ENCODE measurements around the gene FOXD4L3.
"Not testable (repeated sequence)": the region's sequence is repeated elsewhere in the genome, so short reads cannot be mapped to it uniquely, and the experiment has no call there.

Gene FOXD4L3

GRCh38 chr9:68302567-68302966 lies at the start of gene FOXD4L3:
Gene FOXD4L3 (plus strand): TSS chr9:68302867. CDS start chr9:68302952, 85 bp downstream.
- H3K4me3 ChIP-seq (ENCODE audit: low read length); H3K36me3 ChIP-seq (ENCODE audit: control insufficient read depth, insufficient read depth, low read length): not testable (repeated sequence)

GRCh38 chr9:68281041-68281440 lies 21.6 kb upstream of the FOXD4L3 start:
- H3K9ac ChIP-seq (ENCODE audit: low read length); H3K27me3 ChIP-seq (ENCODE audit: control insufficient read depth, insufficient read depth, low read length); H3K27ac ChIP-seq (ENCODE audit: low read depth, low read length); H3K4me3 ChIP-seq (ENCODE audit: low read length); H3K4me1 ChIP-seq (ENCODE audit: control insufficient read depth, insufficient read depth, low read length); H3K36me3 ChIP-seq (ENCODE audit: control insufficient read depth, insufficient read depth, low read length): not testable (repeated sequence)

More at GRCh38 chr9:68302567-68302966, at the start of gene FOXD4L3:
- not testable (repeated sequence) for H3K27ac ChIP-seq (ENCODE audit: low read depth, low read length); H3K4me1 ChIP-seq (ENCODE audit: control insufficient read depth, insufficient read depth, low read length); H3K27me3 ChIP-seq (ENCODE audit: control insufficient read depth, insufficient read depth, low read length); H3K9ac ChIP-seq (ENCODE audit: low read length)

GRCh38 chr9:68303771-68304170 lies 1.1 kb downstream of the FOXD4L3 start:
- H3K9ac ChIP-seq (ENCODE audit: low read length); H3K4me1 ChIP-seq (ENCODE audit: control insufficient read depth, insufficient read depth, low read length); H3K27me3 ChIP-seq (ENCODE audit: control insufficient read depth, insufficient read depth, low read length); H3K4me3 ChIP-seq (ENCODE audit: low read length); H3K36me3 ChIP-seq (ENCODE audit: control insufficient read depth, insufficient read depth, low read length); H3K27ac ChIP-seq (ENCODE audit: low read depth, low read length): not testable (repeated sequence)

- not testable (repeated sequence) for H3K27me3 ChIP-seq (ENCODE audit: control insufficient read depth, insufficient read depth, low read length); H3K27ac ChIP-seq (ENCODE audit: low read depth, low read length); H3K36me3 ChIP-seq (ENCODE audit: control insufficient read depth, insufficient read depth, low read length); H3K4me3 ChIP-seq (ENCODE audit: low read length); H3K4me1 ChIP-seq (ENCODE audit: control insufficient read depth, insufficient read depth, low read length); H3K9ac ChIP-seq (ENCODE audit: low read length)
Observed at GRCh38 chr9:68304212-68304611, 1.5 kb downstream of the FOXD4L3 start.

GRCh38 chr9:68304777-68305176 lies 2.1 kb downstream of the FOXD4L3 start:
- H3K9ac ChIP-seq (ENCODE audit: low read length); H3K27ac ChIP-seq (ENCODE audit: low read depth, low read length); H3K36me3 ChIP-seq (ENCODE audit: control insufficient read depth, insufficient read depth, low read length); H3K4me3 ChIP-seq (ENCODE audit: low read length); H3K4me1 ChIP-seq (ENCODE audit: control insufficient read depth, insufficient read depth, low read length); H3K27me3 ChIP-seq (ENCODE audit: control insufficient read depth, insufficient read depth, low read length): not testable (repeated sequence)

- H3K4me1 ChIP-seq (ENCODE audit: control insufficient read depth, insufficient read depth, low read length); H3K9ac ChIP-seq (ENCODE audit: low read length); H3K36me3 ChIP-seq (ENCODE audit: control insufficient read depth, insufficient read depth, low read length); H3K27ac ChIP-seq (ENCODE audit: low read depth, low read length); H3K4me3 ChIP-seq (ENCODE audit: low read length); H3K27me3 ChIP-seq (ENCODE audit: control insufficient read depth, insufficient read depth, low read length): not testable (repeated sequence)
Observed at GRCh38 chr9:68305680-68306285, 3.1 kb downstream of the FOXD4L3 start.

- not testable (repeated sequence) for H3K27ac ChIP-seq (ENCODE audit: low read depth, low read length); H3K27me3 ChIP-seq (ENCODE audit: control insufficient read depth, insufficient read depth, low read length); H3K9ac ChIP-seq (ENCODE audit: low read length); H3K36me3 ChIP-seq (ENCODE audit: control insufficient read depth, insufficient read depth, low read length); H3K4me3 ChIP-seq (ENCODE audit: low read length); H3K4me1 ChIP-seq (ENCODE audit: control insufficient read depth, insufficient read depth, low read length)
Observed at GRCh38 chr9:68306391-68306964, 3.8 kb downstream of the FOXD4L3 start.

GRCh38 chr9:68307127-68307526 lies 4.5 kb downstream of the FOXD4L3 start:
- not testable (repeated sequence) for H3K27me3 ChIP-seq (ENCODE audit: control insufficient read depth, insufficient read depth, low read length); H3K9ac ChIP-seq (ENCODE audit: low read length); H3K4me3 ChIP-seq (ENCODE audit: low read length); H3K4me1 ChIP-seq (ENCODE audit: control insufficient read depth, insufficient read depth, low read length); H3K27ac ChIP-seq (ENCODE audit: low read depth, low read length); H3K36me3 ChIP-seq (ENCODE audit: control insufficient read depth, insufficient read depth, low read length)

GRCh38 chr9:68307654-68308053 lies 5.0 kb downstream of the FOXD4L3 start:
- not testable (repeated sequence) for H3K4me1 ChIP-seq (ENCODE audit: control insufficient read depth, insufficient read depth, low read length)

GRCh38 chr9:68311208-68311607 lies 8.5 kb downstream of the FOXD4L3 start:
- not testable (repeated sequence) for H3K4me1 ChIP-seq (ENCODE audit: control insufficient read depth, insufficient read depth, low read length); H3K27me3 ChIP-seq (ENCODE audit: control insufficient read depth, insufficient read depth, low read length); H3K27ac ChIP-seq (ENCODE audit: low read depth, low read length); H3K9ac ChIP-seq (ENCODE audit: low read length); H3K36me3 ChIP-seq (ENCODE audit: control insufficient read depth, insufficient read depth, low read length); H3K4me3 ChIP-seq (ENCODE audit: low read length)

More at GRCh38 chr9:68307654-68308053, 5.0 kb downstream of the FOXD4L3 start:
- not testable (repeated sequence) for H3K9ac ChIP-seq (ENCODE audit: low read length); H3K27me3 ChIP-seq (ENCODE audit: control insufficient read depth, insufficient read depth, low read length); H3K36me3 ChIP-seq (ENCODE audit: control insufficient read depth, insufficient read depth, low read length); H3K4me3 ChIP-seq (ENCODE audit: low read length); H3K27ac ChIP-seq (ENCODE audit: low read depth, low read length)

GRCh38 chr9:68318209-68318608 lies 15.5 kb downstream of the FOXD4L3 start:
- H3K4me1 ChIP-seq (ENCODE audit: control insufficient read depth, insufficient read depth, low read length); H3K9ac ChIP-seq (ENCODE audit: low read length); H3K27me3 ChIP-seq (ENCODE audit: control insufficient read depth, insufficient read depth, low read length); H3K27ac ChIP-seq (ENCODE audit: low read depth, low read length); H3K4me3 ChIP-seq (ENCODE audit: low read length); H3K36me3 ChIP-seq (ENCODE audit: control insufficient read depth, insufficient read depth, low read length): not testable (repeated sequence)

- H3K27ac ChIP-seq (ENCODE audit: low read depth, low read length); H3K4me3 ChIP-seq (ENCODE audit: low read length); H3K4me1 ChIP-seq (ENCODE audit: control insufficient read depth, insufficient read depth, low read length); H3K27me3 ChIP-seq (ENCODE audit: control insufficient read depth, insufficient read depth, low read length); H3K36me3 ChIP-seq (ENCODE audit: control insufficient read depth, insufficient read depth, low read length); H3K9ac ChIP-seq (ENCODE audit: low read length): not testable (repeated sequence)
Observed at GRCh38 chr9:68323749-68324148, 21.1 kb downstream of the FOXD4L3 start.

GRCh38 chr9:68324518-68324917 lies 21.9 kb downstream of the FOXD4L3 start:
- H3K36me3 ChIP-seq (ENCODE audit: control insufficient read depth, insufficient read depth, low read length); H3K4me3 ChIP-seq (ENCODE audit: low read length); H3K4me1 ChIP-seq (ENCODE audit: control insufficient read depth, insufficient read depth, low read length); H3K27ac ChIP-seq (ENCODE audit: low read depth, low read length); H3K9ac ChIP-seq (ENCODE audit: low read length); H3K27me3 ChIP-seq (ENCODE audit: control insufficient read depth, insufficient read depth, low read length): not testable (repeated sequence)

Measured in rectal smooth muscle tissue (tissue), 1 donor.